HG02763 (cell line): Measurements from ENCODE around the gene SIN3B.

Experiments
- ATAC-seq: cut with Tn5 transposase; IDR thresholded peaks from one replicate; pipeline ENCODE4 v1.9.1; 2021; ENCODE audit warnings: mild to moderate bottlenecking, moderate library complexity; ENCODE audit not compliant: unreplicated experiment

Gene SIN3B

GRCh38 chr19:16822648-16823047 lies 6.5 kb upstream of the SIN3B start:
- no peak for ATAC-seq

DNA sequence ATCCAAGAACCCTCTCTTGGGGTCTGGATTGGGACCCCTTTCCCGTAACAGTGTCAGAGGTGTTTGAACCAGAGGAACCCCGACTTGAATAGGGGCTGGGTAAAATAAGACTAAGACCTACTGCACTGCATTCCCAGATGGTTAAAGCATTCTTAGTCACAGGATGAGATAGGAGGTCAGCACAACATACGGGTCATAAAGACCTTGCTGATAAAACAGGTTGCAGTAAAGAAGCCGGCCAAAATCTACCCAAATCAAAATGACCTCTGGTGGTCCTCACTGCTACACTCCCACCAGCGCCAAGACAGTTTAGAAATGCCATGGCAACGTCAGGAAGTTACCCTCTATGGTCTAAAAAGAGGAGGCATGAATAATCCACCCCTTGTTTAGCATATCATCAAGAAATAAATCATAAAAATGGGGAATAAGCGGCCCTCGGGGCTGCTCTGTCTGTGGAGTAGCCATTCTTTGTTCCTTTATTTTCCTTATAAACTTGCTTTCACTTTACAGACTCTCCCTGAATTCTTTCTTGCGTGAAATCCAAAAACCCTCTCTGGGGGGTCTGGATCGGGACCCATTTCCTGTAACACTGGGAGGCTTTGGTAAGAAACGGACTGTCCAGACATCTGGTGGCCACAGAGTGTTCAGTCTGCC lies 4.4 kb upstream of the SIN3B start:
- ATAC-seq, result no peak

GRCh38 chr19:16825312-16826052 lies 3.7 kb upstream of the SIN3B start:
- ATAC-seq, result no peak

DNA sequence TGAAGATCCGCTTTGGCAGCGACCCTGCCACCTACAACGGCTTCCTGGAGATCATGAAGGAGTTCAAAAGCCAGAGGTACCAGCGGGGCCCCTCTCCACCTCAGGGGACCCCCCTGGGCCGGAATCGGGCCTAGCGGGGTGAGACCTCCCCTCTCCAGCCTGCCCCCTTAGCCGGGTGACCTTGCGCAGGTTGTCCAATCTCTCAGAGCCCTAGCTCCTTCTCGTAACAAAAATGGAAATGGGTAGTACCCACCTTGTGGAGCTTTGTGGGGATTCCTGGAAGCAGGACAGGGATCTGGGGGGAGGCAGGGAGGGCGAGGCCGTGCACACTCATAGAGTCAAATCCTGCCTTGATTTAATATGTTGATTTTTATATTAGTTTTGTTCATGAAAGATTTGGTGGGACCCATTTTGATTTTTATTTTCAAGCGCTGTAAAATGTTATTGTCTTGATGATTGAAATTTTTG lies 658 bp downstream of the SIN3B start:
- no peak for ATAC-seq

- ATAC-seq, result no peak
These were observed 1.5 kb downstream of the SIN3B start for GRCh38 chr19:16830679-16831078.

- no peak for ATAC-seq
These were observed 2.3 kb downstream of the SIN3B start for GRCh38 chr19:16831531-16831930.

DNA sequence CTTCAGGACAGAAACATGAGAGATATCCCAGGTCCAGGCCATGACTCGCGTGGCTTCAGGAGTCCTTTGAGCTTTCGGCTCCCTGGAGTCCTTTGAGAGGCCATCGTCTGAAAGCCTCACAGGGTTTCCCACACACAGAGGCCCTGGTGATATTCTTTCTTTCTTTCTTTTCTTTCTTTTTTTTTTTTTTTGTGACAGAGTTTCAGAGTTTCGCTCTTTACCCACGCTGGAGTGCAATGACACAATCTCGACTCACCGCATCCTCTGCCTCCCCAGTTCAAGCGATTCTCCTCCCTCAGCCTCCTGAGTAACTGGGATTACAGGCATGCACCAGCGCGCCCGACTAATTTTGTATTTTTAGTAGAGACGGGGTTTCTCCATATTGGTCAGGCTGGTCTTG lies 5.5 kb downstream of the SIN3B start:
- ATAC-seq, result no peak

- ATAC-seq, result no peak
These were observed 7.2 kb downstream of the SIN3B start for GRCh38 chr19:16836115-16837034.

DNA sequence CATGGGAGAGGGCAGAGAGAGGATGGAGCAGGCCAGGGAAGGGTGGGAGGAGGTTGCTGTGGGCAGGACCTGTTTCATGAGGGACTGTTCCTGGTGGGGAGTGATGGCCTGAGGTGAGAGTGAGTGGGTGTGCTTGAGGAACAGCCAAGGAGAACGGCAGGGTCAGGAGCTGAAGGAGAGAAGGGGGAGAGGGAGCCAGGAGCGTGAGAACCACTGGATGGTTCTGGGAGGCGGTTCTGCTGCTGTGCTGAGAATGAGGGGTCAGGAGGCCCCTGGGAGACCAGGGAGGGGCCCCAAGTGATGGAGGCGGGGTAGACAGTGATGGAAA lies 7.8 kb downstream of the SIN3B start:
- ATAC-seq, result no peak

DNA sequence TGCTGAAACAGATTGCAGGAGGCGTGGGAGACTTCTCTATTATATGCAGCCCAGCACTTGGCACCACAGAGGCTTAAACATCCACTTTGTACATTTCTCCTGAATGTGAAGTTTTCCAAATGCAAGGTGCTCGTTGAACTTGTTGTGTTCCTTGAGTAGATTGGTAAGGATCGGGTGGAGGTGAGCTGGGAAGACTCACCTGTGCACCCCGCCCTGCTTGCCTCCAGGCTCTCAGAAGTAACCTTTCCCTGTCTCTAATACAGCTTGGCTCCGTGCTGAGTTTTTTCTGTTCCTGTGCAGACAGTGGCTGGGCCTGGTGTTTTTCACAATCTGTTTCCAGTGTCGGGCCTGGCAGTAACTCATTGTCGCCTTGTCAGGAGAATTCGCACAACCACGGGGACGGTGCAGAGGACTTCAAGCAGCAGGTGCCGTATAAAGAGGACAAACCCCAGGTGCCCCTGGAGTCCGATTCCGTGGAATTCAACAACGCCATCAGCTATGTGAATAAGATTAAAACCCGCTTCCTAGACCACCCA lies 12.3 kb downstream of the SIN3B start:
- ATAC-seq, result no peak

- ATAC-seq, result no peak
These were observed 17.7 kb downstream of the SIN3B start for GRCh38 chr19:16846901-16847300.

GRCh38 chr19:16847430-16847829 lies 18.2 kb downstream of the SIN3B start:
- ATAC-seq, result no peak

GRCh38 chr19:16849168-16849567 lies 20.0 kb downstream of the SIN3B start:
- no peak for ATAC-seq

DNA sequence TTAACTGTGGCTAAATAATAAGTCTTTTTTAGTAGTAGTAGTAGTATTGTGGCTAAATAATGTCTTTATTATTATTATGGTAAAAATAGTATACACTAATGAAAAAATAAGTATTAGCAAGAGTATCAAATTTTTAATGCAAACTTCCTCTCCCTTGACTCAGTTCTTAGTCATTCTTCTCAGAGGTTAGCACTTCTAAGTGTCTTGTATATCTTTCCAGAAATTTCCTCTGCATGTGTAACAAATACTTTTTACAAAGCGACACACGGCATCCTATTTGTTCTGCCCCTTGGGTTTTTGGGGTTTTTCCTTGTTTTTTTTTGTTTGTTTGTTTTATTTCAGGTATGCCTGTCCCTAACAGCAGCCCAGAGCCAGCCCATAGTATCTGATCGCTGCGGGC lies 20.9 kb downstream of the SIN3B start:
- ATAC-seq, result no peak

GRCh38 chr19:16851031-16851712 lies 22.0 kb downstream of the SIN3B start:
- no peak for ATAC-seq

DNA sequence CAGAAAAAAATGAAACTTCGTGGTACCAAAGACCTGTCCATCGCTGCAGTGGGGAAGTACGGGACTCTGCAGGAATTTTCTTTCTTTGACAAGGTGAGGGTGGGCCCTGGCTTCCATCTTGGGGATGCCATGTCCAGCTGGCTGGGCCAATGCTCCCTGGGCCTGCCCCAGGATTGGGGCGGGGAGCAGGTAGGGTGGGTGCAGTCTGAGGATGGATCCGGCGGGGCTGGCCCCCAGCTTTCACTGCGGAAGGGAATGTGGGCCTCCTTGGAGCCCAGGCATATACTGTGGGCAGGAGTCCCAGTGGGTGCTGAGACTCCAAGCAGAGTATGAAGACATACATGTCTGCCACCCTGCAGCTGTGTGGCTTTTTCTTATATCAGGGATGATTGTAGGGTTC lies 23.9 kb downstream of the SIN3B start:
- ATAC-seq, result no peak

- ATAC-seq, result no peak
These were observed 26.9 kb downstream of the SIN3B start for GRCh38 chr19:16856091-16856490.

DNA sequence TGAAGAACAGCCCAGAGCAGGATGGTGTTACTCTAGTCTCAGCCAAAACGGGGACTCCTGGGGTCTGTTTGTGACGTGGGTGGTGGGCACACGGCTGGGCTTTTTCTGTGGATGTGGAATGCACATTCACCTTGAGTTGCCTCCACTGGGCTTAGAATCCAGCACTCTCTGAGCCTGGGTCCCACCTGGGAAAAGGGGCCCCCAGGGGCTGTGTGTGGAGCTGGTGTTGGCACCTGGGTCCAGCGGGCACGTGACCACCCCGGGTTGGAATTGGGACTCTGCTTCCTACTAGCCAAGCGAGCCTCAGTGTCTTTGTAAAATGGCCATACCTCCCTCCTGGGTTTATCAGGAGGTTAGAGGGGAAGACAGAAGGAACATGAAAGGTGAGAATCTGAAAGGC lies 30.4 kb downstream of the SIN3B start:
- no peak for ATAC-seq

GRCh38 chr19:16860118-16860517 lies 30.9 kb downstream of the SIN3B start:
- ATAC-seq, result no peak

DNA sequence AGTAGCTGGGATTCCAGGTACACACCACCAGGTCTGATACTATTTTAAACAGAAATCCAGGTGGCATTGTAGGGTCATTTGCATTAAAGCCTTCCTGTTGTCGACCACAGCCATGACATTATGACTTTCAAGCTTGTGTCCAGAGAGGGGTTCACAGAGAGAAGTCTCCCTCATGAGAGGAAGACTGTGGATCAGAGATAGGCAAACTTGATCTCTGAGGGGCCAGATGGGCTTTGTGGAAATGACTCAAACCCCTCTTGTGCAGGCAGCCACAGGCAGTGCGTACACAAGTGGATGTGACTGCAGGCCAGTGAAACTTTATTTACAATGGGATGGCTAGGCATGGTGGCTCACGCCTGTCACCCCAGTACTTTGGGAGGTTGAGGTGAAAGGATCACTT lies 31.8 kb downstream of the SIN3B start:
- no peak for ATAC-seq

DNA sequence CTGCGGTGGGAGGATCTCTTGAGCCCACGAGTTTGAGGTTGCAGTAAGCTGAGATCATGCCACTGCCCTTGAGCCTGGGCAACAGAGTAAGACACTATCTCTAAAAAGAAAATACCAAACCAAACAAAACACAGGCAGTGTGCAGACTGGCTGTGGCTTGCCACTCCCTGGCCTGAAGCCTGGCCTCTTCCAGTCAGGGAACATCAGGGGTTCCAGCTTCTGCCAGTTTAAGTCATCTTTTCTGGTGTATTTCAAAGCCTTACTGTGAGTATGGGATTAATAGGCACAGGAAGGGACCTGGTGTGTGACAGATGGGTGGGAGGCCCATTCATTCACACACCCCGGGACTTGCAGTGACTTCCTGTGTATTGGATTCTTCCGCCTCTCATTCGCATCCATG lies 32.6 kb downstream of the SIN3B start:
- ATAC-seq, result no peak
